ENCODE results near the gene PTEN.

Gene PTEN

GRCh38 chr10:87925570-87925969 lies 62.1 kb downstream of the PTEN start:
- peak; percentile 42 for DNase-seq

DNA sequence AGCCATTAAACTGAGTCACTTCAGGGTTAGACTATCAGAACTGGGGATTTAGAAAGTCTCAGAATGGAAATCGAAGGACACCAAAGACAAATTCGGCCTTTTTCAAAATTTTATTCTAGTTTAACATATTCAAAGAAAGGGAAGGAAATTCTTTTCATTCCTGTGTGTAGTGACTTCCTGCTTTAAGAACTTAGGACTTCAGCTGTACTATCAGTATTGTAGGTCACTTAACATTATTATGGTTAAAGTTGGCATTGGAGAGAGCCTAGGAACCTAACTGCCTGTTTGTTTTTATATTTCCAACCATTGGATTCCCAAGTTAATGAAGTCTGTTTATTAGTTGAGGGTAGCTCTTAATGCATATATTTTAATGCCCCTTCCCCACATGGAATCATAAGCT lies 63.7 kb downstream of the PTEN start:
- DNase-seq: no peak

GRCh38 chr10:87928996-87929395 lies 65.6 kb downstream of the PTEN start:
- DNase-seq: no peak

- no peak for DNase-seq
Measured at GRCh38 chr10:87930141-87930540, 66.7 kb downstream of the PTEN start.

DNA sequence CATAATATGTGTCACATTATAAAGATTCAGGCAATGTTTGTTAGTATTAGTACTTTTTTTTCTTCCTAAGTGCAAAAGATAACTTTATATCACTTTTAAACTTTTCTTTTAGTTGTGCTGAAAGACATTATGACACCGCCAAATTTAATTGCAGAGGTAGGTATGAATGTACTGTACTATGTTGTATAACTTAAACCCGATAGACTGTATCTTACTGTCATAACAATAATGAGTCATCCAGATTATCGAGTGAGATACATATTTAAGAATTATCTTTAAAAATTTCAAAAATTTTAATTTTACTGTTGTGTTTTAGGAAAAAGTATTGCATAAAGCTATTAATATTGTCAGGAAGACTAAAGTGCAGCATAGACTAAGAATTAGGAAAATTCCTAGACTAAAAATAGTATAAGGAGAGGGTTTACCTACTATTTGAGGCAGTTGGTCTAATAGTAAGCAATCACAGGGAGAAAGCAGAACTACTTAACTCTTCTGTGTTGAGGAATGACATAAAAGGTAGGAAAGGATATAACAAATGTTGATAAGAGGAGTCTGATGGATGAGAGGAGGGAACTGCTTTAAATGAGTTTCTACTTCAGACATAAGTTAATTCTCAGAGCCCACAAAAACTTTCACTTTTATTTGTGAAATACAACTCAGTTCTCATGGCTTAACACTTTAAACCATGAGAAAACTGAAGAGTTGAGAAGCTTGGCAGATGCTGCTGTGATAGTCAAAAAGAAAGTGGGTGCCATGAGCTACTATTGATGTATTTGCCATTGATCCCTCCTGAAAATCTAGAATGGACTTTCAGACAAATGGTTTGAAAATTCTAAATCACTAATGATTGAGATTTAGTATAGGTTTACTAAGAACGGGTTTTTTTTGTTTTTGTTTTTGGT lies 67.8 kb downstream of the PTEN start:
- no peak for DNase-seq

DNA sequence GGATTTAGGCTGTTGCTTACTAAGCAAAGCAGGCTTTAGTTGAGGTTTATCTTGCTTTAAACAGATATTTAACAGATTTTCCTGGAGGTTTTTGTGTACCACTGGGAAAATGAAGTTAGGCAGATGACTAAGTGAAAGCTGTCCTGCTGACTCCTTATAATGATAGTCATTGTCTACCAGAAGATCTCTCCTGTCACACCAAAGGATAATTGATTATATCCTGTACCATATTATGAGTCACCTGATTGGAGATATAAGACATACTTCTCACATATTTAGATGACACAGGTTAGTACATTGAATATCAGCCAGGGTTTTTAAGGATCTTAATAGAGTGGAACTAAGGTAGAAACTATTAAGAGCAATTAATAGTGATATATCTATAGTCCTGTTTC lies 68.4 kb downstream of the PTEN start:
- no peak for DNase-seq

DNA sequence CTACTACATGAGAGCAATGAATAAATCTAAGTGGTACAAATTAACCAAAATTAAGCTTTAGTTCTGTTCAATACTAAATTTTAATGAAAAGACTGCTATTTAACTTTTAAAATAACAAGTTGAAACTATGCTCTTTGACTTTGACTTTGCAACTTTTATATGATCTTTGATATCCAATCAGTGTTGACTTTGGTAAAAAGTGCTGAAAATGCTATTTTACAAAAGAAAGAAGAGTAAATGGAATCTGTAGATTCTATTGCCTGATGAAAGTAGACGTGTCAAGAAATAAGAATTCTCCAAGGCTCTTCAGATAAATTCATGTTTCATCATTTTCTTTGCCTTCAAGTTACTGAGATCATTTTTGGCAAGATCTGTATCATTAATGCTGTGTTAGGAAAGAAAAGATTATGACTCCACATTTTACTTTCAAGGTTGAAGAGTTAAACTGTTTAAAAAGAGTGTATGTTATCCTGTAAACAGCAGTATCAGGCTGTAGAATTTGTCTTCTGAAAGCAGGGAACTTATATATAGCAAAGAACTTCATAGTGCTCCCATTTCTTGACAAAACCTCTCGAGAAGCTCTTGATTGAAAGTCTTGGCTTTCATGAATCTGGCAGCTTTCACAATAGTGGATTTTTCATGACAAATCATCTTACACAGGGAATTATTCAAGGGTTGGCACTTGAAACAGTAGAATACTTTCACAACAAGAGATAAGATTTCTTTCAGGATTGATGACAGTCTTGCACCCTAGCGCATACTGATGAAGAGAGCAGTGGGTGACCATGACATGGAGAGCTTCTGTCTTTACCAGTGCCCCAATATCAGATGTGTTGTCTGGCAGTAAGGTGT lies 72.1 kb downstream of the PTEN start:
- no peak for DNase-seq

DNA sequence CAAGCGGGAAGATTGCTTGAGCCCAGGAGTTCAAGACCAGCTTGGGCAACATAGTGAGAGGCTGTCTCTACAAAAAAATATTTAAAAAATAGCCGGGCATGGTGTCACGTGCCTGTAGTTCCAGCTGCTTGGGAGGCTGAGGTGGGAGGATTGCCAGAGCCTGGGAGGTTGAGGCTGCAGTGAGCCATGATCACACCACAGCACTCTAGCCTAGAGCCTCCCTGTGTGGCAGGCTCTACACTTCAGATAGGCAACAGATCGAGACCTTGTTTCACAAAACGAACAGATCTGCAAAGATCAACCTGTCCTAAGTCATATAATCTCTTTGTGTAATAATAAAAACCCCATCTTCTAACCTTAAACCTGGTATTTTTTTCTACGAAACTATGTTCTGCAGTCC lies 76.8 kb downstream of the PTEN start:
- no peak for DNase-seq

- DNase-seq: no peak
Measured at GRCh38 chr10:87942884-87943527, 79.6 kb downstream of the PTEN start.

DNA sequence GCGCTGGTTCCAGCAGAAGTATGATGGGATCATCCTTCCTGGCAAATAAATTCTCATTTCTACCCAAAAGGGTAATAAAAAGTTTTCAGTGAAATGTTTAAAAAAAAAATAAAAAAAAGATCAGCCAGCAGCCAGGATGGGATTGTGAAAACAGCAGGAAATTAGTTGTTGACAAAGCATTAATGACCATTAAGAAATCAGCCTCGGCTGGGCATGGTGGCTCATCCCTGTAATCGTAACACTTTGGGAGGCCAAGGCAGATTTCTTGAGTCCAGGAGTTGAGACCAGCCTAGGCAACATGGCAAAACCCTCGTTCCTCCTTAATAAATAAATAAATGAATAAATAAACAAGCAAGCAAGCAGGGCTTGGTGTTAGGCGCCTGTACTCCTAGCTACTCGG lies 82.6 kb downstream of the PTEN start:
- DNase-seq: no peak

GRCh38 chr10:87952612-87953011 lies 89.2 kb downstream of the PTEN start:
- DNase-seq: no peak

DNA sequence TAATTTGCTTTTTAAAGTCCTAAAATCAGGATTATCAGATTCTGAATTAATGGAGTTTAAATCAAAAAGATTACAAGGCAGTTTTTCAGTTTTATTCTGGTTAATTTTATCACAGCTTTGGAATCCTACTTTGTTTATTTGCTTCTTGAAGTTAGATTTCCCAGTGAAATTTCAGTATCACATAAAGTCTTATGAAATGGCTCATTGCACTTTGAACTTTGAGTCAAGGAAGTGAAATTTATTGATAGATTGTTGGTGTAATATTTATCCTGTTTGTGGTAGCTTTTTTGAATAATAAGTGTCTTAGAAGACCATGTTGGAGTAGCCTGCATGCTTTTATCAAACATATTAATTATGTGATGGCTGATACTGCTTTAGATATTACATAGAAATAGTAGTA lies 92.6 kb downstream of the PTEN start:
- no peak for DNase-seq

DNA sequence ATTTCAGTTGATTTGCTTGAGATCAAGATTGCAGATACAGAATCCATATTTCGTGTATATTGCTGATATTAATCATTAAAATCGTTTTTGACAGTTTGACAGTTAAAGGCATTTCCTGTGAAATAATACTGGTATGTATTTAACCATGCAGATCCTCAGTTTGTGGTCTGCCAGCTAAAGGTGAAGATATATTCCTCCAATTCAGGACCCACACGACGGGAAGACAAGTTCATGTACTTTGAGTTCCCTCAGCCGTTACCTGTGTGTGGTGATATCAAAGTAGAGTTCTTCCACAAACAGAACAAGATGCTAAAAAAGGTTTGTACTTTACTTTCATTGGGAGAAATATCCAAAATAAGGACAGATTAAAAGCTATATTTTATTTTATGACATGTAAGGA lies 94.3 kb downstream of the PTEN start:
- DNase-seq: no peak

GRCh38 chr10:87960230-87960629 lies 96.8 kb downstream of the PTEN start:
- DNase-seq: no peak

DNA sequence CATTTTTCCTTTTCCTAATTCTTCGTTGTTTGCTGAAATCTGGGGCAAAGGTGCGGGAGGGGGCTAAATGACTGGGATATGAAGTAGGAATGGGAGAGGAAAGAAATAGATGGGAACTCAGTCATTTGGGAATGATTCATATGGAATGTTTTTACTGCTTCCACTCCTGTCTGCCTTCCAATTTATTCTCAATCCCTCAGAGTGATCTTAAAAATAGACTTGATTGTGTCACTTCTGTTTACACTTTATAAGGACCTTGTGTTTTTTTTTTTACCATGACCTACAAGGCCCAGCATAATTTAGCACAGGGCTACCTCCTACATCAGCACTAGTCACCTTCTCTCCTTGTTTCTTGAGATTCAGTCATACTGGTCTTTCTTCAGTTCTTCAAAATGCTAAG lies 97.9 kb downstream of the PTEN start:
- DNase-seq: no peak

DNA sequence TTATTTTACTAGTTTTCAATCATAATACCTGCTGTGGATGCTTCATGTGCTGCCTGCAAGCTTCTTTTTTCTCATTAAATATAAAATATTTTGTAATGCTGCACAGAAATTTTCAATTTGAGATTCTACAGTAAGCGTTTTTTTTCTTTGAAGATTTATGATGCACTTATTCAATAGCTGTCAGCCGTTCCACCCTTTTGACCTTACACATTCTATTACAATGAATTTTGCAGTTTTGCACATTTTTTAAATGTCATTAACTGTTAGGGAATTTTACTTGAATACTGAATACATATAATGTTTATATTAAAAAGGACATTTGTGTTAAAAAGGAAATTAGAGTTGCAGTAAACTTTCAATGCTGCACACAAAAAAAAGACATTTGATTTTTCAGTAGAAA lies 103.0 kb downstream of the PTEN start:
- DNase-seq: no peak

GRCh38 chr10:87973635-87974034 lies 110.2 kb downstream of the PTEN start:
- no peak for DNase-seq

DNA sequence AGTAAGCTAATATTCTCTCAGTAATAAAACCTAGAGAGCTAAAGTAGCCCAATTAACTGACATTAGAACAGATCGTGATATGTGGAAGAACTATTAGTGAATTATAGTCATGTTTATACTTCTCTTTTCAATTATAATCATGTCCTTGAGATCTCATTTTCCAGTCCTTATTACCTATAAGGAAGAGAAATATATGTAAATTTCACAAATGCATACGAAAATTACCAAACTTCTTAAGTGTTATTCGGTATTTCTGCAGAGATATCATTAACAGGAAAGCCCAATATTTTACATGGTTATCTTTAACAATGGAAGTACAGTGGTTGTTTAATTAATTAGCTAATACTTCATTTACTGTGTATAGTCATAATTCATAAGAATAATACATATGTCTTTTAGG lies 110.7 kb downstream of the PTEN start:
- DNase-seq: no peak

DNA sequence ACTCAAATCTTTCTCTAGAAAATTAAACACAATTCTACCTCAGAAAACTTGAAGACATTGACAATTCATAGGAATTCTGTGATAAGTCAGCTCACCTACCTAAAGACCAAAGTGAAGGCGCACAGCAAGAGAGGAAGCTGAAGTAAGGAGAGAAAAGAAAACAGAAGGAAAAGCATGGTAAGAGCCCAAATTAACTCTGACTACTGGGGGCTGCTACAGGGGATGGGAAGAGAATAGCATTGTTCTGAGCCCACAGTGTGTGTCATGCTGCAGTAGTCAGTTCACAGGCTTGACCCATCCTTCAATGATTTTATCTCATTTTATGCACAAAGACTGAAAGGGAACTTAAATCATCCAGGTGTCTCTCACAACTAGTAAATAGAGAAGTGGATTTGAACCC lies 111.3 kb downstream of the PTEN start:
- DNase-seq: no peak

DNA sequence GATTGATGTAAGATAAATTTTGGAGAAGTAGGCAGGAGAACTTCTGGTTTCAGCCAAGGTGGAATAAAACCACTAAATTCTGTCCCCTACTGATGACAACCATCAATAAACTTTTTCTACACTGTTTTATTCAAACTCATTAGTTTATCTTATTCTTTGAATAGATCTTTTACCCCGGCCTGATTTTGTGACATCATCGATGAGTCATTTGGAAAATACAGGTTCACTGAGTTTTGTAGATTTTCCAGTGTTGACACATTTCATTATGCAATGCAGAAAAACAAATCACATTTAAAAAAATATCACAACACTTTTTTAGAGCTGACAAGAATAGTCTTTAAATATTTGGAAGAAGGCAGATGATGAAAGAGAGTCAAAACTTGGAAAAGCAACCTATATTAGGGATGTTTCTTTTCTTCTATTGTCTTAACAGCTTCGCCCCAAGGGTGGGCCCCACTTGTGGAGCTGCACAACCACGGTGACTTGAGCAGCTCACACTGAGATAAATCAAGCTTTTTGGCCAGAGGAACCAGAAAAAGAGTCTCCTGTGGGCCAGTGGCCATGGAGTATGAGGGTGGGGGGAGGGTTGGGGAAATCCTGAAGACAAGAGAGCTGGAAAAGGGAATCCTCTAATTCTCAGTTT lies 112.8 kb downstream of the PTEN start:
- DNase-seq: no peak

DNA sequence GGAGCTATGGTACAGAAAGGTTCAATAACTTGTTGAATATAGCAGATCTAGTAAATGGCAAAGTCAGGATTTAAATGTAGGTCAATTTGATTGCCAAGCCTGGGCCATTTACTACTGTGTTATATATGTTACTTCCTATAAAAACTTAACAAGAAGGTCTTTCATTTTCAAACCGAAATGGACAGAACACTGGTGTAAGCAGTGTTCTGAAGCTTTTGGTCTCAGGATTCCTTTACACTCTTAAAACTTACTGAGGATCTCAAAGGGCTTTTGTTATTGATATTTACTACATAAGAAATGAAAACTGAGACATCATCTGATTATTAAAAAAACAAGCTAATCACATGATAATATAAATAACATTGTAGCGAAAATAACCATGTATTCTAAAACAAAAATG lies 114.7 kb downstream of the PTEN start:
- no peak for DNase-seq

DNA sequence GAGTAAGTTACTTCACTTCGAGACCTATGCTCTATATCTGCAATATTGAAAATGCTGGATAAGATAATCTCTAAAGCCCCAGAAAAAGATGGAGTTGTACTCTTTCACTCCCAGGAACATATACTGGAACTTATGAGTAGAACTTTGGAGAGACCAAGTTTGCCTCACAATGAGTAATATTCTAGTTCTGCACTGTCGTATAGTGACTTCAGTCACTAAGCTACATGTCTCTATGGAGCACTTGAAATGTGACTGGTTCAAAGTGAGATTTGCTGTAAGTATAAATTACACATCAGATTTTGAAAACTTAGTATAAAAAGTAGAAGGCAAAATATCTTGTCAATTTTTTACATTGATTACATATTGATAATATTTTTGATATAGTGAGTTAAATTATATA lies 116.4 kb downstream of the PTEN start:
- DNase-seq: no peak

DNA sequence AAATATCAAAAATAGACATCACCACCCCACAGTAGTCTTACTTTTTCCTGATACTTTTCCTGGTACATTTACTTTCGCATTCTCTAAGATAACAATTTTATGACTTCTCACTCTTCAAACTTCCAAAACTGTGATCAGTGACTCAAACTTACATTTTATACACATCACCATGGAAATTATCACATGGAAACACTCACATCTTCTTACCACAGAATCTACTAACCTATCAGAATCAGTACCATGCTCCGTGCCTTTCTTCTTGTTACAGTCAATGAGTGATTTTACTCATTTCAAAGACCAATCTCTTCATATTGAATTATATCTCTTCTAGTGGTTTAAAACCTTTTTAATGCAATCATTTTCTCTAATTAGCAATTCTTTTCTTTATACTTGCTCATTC lies 120.3 kb downstream of the PTEN start:
- DNase-seq: no peak

Data from NCI-H1694 (cell line).